NCI-H2029 (cell line): ENCODE measurements around the gene KCNMB2.

Experiments used
- DNase-seq: peaks from one replicate; lab custom pipeline; 2025; lab: John Stamatoyannopoulos, UW

The KCNMB2 gene

DNA sequence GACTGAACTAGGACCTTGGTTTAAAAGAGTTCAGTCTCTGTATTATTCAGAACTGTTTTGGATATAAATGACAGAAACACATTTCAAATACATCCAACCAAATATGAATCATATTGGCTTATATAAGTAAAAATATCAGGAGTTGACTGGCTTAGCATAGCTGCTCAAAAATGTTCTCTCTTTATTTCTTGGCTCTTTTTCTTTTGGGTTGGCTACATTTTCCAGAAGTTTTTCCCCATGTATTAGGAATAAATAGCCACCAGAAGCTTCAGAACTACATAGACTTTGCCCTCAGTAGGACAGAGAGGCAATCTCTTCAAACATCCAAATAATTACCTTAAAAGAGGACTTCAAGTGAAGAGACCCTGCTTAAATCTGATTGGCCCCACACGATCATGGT, 32.7 kb downstream of the KCNMB2 start:
- DNase-seq = no peak

DNA sequence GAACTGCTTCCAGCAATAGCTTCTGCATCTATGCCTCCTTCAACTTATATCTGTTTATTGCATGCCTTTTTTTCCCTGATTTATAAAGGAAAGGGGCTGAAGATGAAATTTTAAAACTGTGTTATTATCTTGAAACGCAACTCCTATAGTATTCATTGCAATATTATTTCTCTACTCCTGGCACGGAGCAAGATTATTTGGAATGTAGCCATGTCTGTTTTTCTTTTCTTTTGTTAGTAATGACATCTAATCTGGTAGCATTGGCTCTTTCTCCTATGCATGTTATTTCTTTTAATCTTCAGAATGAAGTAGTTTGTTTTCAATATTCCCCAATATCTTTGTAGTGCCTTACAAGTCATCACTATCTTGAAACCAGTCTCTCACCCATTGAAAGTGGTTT, 33.6 kb downstream of the KCNMB2 start:
- DNase-seq = no peak

DNA sequence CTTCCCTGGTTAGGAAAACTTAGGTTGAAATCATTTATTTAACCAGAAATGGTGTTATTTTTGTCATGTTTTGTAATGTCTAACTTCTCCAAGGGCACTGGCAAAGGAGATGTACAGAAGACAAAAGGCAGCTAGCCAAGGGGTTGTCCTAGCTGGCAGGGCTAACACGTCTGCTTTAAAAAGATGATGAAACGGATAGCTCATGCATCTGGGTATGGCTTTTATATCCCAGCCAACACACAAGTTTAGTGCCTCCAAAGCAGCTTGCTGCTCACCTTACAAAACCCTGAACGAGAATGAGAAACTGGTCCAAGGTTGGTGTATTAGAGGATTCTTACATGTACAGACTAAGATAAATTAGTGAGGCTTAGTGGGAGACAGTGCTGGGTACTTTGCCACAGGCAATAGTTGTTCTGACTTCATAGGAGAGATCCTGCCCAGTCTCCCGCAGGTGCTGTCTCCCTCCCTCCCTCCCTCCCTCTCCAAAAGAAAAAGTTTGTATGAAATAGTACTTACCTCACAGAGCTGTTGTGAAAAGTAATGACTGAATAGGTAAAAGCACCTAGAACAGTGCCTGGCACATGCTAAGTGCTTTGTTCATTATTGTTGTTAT, 47.8 kb downstream of the KCNMB2 start:
- DNase-seq = peak; percentile 45

DNA sequence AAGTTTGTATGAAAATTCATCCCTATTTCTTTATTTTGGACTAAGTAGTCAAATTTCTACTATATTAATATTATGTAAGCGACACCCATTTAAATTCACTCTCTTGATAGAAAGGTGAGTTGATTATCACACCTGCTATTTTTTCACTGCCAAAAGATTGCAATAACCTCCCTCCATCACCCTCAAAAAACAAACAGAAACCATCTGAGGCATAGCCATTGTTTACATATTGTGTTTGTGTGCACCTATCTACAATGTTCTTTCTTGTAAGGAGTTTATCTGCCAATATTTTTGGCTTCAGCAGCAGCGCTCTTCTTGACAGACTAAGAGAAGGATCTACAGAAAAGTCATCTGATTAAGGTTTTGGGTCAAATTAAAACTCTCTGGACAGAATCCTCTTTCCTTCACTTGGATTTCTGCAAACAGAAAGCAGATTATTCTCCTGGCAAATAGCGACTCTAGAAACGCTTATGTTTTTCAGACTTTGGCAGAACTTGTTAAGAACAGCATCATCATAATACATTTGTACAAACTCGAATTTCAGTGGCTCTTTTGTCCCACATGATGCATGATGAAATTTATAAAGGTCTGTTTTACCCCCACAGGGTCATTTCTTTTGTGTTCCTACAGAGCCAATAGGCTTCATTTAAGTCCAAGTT, 48.6 kb downstream of the KCNMB2 start:
- DNase-seq = no peak

DNA sequence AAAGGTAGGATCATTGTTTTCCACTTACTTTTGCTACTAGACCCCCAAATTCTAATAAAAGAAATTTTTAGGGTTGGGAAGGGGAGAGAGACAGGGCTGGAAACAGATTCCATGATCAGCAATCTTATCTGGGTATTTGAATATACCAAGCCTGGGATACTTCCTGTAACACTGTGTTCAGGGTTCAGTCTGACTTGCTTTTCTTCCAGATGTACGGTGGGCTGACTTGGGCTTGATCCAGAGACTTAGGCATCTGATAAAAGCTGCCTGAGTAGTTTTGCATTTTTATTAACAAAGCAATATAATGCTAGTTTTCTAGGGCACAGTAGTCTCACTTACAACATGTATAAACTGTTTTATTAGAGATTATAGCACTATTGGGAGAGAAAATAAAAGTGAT, 49.2 kb downstream of the KCNMB2 start:
- DNase-seq = no peak

DNA sequence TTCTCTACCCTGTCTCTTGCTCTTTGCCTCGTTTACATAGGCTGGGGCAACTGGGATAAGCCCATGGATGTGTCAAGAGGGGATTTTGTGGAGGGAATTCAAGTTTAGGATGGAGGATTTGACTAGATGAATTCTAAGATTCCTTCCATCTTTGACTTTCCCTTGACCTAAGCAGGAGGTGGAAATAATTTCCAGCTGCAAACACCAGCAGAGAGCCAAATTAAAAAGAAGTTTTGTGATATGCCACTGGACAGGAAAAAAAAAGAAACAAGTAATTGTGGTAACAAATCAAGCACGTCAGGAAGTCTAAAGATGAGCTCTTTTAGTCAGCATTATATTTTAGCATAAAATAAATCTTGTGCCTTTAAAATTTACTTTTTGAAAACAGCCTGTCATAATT, 49.8 kb downstream of the KCNMB2 start:
- no peak for DNase-seq

DNA sequence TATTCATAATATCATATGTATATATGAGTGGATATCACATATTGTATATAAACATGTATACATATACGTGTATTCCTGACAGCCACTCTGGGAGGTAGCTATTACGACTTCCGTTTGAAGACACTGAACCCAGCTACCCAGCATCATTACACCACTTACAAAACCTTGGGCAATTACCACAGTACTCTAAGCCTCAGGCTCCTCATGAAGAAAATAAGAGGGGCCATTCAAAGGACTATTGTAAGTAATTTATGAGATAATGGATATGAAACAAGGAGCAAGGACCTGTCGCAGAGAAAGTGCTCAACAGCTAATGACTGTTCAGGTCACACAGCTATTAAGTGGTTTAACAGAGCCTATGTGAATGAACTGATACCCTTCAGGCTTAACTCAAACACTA, 52.4 kb downstream of the KCNMB2 start:
- no peak for DNase-seq

DNA sequence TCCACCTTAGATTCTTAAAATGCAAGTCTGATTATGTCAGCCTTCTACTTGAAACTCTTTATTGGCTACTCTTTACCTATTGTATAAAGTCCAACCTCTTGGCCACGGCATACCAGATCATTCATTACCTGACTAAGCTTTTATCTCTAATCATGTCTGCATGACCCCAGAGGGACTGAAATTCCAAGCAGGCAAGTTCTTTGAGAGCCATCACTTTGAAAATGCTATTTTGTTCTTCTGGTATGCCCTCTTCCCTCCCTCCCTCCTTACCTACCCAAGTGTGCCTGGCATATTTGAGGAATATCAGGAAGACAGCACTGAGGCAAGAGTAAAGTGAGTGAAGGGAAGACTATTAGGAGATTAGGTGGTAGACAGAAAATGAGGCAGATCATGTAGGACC, 57.5 kb downstream of the KCNMB2 start:
- DNase-seq = no peak

DNA sequence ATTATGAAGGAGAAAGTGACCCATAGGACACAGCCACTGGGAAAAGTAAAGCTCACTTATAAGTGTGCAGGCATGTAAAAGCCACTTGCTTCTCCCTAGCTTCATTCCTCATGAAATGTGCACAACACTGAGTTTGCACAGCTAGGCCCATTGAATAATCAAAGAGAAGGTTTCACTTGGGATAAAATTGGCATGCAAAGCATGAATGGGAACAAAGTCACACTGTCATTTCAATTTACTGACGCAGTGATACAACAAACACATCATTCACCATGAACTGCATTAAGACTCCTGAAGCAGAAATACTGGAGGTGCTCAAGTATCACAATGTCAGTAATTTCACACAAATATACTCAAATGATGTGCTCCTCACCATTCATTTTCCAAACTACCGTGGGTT, 61.1 kb downstream of the KCNMB2 start:
- no peak for DNase-seq

DNA sequence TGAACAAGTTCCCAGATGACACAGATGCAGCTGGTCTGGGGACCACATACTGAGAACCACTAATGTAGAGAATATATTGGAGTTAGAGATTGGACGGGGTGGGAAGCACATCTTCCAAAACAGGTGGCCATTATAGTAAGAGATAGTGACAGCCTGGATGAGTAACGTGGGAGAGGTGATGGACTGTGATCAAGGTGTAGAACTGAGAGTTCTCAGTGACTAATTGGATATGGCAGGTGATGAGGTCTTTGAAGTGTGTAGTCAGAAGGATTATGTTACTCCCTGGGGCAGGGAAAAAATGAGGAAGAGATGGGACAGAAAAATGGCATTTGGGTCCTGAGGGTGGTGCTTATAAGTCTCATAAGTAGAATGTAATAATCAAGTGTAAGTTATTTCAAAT, 66.6 kb downstream of the KCNMB2 start:
- DNase-seq = peak; percentile 53

DNA sequence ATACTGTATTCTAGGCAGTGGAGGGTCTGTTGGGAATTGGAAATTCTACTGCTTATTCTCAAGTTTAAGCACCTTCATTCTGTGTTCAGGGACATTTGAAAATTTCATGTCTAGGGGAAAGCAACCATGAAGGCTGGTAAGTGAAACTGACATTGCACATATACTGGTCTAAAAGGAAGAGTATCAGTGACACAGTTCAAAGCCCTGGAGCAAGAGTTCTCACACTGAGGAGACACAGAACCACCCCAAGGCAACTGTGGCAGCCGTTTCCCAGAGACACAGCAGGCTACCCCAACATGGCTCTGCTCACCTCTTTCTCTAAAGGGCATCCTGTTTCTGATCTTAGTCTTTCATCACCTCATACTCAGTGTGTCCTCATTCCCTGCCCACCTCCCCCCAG, 67.5 kb downstream of the KCNMB2 start:
- no peak for DNase-seq

DNA sequence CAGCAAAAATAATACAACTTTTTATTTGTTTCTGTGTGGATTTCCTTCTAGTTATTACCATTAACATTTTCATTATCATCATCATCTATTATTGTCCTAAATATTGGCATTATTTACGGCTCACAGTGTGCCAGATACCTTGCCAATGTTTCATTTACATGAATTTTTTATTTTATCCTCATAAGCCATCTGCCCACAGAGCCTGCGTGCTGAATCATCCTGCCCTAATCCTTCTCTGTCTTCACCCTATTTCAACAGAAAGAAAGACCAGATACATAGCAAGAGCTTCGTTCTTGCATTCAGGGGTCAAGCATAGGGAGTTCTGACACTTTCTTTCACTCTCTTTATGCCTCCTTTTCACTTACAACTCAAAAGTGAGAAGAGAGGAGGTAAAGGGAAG, 82.0 kb downstream of the KCNMB2 start:
- DNase-seq = no peak

DNA sequence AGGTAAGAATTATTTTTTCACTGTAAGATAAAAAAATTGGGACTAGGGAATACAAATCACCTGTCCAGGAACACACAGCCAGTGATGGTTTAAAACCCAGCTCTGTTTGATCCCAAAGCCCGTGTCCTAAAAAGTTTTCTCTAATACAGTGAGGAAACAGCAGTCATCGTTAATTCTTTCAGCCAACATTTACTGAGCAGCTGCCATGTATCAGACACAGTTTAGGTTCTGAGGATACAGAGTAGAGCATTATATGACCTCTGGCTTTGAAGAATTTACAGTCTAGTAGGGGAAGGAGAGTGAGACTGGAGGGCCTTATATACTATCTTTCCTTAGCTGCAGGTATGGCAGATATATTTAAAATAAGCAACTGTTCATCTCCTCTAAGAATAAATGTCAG, 82.7 kb downstream of the KCNMB2 start:
- DNase-seq = no peak

DNA sequence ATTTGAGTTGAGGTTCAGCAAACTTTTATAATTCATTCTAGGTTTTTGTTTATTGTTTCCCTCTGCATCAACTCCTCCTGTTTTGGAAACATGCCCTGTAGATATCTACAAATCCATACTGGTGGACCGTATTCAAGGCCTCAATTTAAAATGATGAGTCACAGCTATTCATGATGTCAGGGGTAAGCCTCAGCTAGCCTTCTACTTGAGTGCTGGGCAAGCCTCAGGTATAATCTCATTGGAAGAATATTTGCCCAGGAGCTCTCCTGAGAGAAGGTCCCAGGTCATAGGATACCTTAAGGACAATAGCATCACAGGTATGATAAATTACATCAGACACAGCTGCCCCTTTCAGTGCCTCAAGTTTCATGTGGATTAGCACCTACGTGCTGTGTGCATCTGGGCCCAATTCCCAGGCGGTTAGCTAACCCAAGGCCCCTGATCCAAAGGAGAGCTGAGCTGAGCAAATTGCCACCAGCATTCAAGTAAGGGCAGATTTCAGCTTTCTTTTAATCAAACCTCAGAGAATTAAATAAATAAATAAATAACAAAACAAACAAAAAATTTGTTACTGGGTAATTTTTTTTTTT, 87.5 kb downstream of the KCNMB2 start:
- peak; percentile 66 for DNase-seq

DNA sequence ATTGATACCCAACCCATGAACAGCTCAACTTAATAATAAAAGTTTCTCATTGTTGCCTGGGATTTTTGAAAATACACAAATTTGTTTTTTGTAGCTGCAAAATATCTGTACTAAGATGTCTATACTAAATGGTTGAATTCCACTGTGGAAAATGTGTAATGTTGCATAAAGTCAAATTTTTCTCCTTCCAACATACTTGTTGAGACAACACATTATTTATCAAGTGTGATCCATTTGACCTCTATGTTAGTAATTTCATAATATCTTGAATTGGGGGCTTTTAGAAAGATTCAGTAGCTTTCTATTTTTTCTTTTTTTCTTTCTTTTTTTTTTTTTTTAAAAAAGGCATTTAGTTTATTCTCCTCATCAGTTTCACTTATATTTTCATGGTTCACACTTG, 88.0 kb downstream of the KCNMB2 start:
- no peak for DNase-seq

DNA sequence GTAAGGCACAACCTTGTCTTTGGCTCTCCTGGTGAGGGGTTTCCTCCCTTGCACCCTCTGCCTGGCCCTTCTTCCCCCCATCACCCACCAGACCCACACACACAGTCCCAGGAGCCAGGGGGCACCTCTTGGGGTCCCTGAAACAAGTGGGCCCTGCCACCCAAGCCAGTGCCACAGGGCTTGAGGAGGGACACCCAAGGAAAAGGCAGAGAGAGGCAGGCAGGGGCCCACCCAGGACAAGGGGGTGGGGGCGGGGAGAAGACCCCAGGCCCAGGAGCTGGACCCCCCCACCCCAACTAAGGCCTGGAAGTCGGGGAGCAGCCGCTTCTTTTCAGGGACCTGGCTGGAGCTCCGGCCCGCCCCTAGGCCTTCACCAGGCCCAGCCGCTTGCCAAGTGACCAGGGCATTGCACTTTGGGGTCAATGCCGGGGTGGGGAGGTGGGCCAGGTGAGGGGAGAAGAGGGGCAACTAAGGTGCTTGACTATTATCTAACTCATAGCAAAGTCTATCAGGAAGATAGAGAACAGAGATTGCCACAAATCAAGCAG, 88.9 kb downstream of the KCNMB2 start:
- no peak for DNase-seq

DNA sequence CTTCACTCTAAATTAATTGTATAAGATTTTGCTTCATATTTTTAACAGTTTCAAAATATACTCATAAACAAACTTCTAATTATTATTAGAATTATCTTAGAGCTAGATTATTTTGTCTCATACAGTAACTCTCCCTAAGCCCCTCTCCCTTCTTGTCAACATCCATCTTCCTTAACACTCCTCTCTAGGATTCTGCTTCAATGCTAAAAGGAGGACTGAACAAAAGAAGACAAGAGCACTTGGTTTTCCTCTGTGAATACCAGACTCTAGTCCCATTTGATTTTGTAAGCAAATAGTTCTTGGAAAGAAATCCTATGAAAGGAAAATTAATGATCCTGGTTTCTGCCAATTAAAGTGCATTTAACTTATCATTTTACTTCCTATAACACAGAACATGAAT, 91.8 kb downstream of the KCNMB2 start:
- no peak for DNase-seq

DNA sequence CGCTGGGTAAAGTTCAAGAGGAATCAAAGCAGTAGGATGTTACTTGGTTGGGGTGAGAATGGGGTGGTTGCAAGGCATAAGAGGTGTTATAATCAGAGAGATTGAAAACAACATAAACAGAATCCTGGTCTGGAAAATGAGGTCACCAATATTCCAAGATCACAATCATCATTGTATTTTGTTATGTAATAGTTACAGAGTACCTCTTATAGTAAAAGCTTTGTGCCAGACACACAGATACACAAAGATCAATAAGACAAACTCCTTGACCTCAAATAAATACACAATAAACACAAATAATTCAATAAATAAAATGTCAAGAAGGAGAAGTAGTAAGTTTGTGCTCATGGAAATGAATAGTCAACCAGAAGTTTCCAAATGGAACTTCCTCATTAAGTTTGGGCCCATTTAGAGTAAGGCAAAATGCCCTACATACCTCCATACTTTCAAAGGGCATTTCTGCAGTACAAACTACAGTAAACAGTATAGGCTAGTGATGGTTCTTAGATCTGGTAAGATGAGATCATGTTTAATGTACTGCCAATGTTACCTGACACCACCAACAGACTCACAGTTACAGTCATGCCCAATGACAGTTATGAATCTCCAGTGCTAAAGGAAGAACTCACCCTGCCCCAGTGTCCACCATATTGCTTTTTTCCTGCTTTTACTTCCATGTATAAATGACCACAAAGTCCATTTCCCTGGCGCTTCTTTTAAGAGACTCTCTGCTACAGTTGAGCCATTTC, 93.4 kb downstream of the KCNMB2 start:
- peak; percentile 55 for DNase-seq

DNA sequence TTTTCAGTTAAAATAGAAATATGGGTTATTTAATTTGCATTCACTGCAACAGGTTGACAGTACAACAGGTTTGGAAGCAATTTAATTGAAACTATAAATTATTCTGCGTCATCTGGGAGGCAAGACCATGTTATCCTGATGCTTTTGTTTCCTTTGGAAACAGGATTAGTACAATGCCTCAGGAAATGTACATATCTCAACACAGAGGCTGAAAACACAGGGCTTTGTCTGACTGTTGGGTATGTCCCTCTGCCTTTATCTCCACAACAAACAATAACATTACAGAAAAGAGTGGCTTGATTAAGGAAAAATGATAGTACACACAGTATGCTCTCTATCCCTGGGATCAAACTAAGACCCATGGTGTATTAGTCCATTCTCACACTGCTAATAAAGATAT, 95.7 kb downstream of the KCNMB2 start:
- DNase-seq = no peak

DNA sequence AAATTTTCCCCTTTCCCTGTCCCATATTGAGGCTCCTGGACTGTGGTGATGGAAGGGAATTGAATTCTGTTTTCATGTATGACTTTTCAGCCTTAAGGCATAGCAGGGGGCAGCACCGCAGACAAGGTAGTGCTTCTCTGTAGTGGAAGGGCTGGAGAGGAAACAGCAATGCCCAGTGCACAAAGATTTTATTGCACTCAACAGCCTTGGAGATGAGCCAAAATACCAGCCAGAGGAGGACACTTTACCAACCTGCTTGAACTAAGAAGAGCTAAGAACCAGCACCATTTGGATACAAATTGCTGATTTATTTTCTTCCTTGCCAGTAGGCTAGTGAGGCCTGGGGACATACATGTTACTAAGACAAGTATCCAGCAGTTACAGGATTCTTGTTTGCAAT, 98.7 kb downstream of the KCNMB2 start:
- DNase-seq = peak; percentile 61

DNA sequence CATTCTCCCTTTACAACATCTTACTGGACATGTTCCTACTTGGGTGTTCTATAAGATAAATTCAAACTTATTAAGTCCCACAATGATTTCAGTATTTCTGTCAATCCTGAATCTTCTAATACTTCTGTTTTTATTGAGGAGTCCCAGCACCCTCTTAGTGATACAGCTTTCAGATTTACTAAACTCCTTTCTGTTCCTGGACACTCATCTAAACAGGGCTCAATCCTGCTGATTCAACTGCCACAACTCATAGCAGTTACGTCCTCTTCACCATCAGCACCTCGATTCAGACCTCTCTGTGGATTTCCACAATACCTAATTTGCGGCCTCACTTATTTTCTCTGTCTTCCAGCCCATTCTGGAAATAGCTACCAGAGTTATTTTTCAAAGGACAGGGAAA, 101.6 kb downstream of the KCNMB2 start:
- no peak for DNase-seq

DNA sequence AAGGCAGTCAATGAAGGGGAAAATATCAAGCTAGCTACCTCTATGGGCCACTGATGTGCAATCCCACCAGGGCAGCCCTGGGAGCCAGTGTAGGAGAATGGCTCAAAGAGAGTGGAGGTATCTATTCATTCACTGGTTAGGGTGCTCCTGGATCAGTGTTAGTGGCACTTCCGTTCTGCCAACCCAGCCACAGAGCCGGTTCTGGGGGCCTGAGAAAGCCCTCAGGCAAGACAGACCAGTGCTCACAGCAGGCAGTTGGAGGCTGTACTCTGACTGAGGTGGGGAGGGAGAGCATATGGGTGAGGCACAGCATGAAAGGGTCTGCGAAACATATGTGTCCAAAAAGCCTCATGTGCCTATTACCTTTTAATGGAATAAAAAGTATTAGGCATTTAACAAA, 109.3 kb downstream of the KCNMB2 start:
- no peak for DNase-seq
